AG08396 (cell line): ENCODE data around the gene KIF19.
"Not testable (repeated sequence)": the region's sequence is repeated elsewhere in the genome, so short reads cannot be mapped to it uniquely, and the experiment has no call there.

Experiments
- DNase-seq: peaks from one replicate; pipeline ENCODE4 v3.0.0; 2012; ENCODE audit warnings: low spot score, mixed read lengths

Gene KIF19

GRCh38 chr17:74389937-74390679 is 64.1 kb downstream of the KIF19 start:
- DNase-seq = no peak

- no peak for DNase-seq
Measured at GRCh38 chr17:74390680-74391653, 64.9 kb downstream of the KIF19 start.

DNA sequence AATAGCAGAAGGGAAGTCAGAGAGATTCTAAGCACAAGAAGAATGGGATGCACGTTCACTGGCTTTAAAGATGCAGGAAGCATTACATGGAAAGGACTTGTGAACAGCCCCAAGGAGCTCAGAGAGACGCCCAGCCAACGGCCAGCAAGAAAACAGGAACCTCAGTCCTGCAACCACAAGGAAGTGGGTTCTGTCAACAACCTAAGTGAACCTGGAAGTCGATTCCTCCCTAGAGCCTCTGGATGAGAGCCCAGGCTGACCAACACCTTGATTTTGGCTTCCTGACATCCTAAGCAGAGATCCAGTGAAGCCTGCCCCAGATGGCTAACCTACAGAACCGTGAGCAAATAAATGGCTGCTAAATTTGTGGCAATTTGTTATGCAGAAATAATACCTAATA is 65.7 kb downstream of the KIF19 start:
- DNase-seq = no peak

DNA sequence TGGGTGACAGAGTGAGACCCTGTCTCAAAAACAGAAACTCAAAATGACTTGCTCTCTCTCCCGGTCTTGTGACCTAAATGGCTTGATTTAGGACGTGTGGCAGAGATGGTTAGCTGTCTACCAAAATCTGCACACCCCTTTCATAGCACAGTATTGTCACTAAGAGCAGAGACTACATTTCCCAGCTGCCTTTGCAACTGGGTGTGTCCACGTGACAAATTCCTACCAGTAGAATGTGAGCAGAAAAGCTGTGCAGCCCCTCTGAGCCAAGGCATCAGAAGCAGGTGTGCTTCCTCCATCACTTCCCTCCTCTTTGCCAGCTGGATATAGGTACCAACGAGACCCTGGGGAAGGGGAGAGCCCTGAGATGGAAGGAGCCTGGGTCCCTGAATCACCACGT is 66.8 kb downstream of the KIF19 start:
- no peak for DNase-seq

- no peak for DNase-seq
Measured at GRCh38 chr17:74393346-74393942, 67.4 kb downstream of the KIF19 start.

DNA sequence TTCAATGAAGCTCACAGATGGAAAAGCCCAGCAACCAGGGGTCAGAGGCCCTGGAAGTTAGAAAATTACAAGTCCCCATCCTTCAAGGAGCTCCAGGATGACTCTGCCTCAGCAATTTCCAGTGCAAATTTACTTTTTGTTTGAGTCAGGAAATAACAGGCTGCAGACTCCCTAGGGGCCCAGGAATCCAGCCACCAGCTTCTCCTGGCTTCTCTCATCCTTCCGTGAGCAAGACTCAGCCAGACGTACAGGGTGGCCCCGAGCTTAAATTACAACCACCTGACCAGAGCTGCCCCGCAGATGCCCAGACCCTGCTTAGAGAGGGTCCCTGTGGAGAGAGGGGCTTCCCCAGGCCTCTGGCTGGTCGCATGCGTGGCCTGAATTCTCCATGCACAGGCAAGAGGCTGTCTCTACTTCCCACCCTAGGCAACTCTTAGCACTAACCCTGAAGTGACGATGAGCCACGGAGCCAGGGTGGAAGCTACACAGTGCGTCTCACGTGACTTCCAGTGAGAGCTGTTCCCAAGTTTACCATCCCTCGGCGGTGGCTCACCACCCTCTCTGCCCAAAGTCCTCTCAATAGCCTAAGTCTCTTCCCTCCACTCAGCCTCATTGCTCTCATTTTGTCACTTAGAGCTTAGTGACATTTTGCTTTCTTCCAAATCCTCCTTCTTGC is 68.4 kb downstream of the KIF19 start:
- DNase-seq = no peak

DNA sequence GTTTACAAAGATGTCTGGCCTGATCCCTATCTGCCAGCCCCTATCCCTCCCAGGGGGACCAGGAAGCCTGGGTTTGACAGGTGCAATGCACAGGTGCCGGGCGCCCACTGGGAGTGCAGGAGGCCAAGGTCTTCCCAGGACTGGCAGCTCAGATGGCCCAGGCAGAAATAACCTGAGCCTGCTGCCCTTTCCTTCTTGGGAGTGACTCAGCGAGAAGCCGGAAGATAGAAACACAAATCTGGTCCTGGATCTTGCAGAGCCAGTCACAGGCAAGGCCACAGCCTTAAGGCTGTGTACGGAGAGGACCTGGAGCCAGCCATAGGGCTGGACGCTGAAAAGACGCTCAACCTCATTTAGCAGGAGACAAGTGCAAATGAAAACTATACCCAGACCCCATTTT is 69.0 kb downstream of the KIF19 start:
- no peak for DNase-seq

DNA sequence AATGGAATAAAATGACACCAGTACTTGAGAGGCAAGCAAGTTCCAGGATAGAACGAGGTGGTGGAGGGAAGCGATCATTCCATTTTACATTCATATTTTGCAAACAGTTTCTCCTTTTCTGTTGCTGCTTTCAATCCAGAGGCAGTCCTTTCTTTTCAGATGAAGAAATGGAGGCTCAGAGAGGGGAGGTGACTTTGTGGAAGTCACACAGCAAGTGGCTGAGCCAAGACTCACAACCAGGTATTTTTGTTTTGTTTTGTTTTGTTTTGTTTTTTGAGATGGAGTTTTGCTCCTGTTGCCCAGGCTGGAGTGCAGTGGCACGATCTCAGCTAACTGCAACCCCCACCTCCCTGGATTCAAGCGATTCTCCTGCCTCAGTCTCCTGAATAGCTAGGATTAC is 70.5 kb downstream of the KIF19 start:
- DNase-seq = no peak

DNA sequence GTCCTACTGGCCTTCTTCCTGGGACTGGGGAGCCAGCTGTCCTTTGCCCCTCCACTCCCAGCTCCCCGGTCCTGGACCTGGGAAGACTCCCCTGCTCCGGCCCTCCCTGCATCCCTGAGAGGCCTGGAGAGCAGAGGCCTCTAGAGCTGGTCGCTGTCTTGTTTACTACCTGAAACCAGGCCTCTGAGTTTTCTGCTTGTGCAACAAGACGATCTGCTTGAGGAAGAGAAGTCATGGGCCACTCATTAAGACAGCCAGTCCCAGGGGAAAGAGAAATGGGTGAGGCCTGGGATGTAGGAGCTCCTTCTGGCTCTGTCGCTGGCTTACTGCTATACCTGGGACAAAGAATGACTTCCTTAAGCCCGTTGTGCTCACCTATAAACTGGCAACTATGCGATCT is 76.0 kb downstream of the KIF19 start:
- DNase-seq = no peak

GRCh38 chr17:74403512-74404137 is 77.6 kb downstream of the KIF19 start:
- no peak for DNase-seq

GRCh38 chr17:74404218-74404617 is 78.2 kb downstream of the KIF19 start:
- no peak for DNase-seq

DNA sequence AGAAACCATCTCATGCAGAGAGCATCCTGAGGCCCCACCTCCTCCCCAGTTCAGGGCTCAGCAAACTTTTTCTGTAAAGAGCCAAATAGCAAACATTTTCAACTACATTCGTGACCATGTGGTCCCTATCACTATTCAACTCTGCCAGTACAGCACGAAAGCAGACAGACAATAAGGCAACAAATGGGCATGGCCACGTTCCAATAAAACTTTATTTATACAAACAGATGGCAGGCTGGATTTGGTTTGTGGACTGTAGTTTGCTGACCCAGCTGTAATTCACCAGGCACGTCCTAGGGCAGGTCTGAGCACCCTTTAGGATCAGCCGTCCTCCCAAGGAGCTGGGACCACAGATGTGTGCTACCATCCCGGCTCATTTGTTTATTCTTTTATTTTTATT is 78.8 kb downstream of the KIF19 start:
- no peak for DNase-seq

DNA sequence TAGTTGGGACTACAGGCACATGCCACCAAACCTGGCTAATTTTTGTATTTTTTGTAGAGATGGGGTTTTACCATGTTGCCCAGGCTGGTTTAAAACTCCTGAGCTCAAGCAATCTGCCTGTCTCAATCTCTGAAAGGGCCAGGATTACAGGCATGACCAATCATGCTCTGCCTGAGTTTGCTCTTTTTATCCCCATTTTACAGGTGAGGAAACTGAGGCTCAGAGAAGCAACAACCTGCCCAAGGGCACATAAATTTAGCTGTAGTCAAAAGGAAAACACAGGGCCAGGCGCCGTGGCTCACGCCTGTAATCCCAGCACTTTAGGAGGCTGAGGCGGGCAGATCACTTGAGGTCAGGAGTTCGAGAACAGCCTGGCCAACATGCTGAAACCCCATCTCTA is 79.3 kb downstream of the KIF19 start:
- not testable (repeated sequence) for DNase-seq
